SIG-M5 (cell line): ENCODE data around the gene STIMATE.

Source experiments
- DNase-seq: peaks from one replicate; lab custom pipeline; 2025; lab: John Stamatoyannopoulos, UW

STIMATE gene

DNA sequence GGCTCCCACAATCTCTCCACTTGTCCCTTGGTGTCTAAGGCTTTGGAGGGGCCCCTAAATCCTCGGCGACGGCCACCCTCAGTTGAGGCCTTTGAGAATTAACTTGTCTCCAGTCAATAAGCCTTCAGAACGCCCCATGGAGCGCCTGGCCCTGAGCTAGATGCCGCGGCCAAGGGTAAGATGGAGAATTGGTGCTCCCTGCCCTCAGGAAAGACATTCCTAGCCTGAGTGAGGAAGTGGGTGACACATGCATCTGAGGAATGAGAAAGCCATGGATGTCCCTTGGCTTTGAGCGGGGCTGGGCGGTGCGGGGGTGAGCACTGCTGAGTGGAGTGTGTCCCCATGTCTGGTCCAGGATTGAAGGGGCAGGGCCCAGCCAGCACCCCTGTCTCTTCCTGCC lies 80.1 kb downstream of the STIMATE start:
- no peak for DNase-seq

DNA sequence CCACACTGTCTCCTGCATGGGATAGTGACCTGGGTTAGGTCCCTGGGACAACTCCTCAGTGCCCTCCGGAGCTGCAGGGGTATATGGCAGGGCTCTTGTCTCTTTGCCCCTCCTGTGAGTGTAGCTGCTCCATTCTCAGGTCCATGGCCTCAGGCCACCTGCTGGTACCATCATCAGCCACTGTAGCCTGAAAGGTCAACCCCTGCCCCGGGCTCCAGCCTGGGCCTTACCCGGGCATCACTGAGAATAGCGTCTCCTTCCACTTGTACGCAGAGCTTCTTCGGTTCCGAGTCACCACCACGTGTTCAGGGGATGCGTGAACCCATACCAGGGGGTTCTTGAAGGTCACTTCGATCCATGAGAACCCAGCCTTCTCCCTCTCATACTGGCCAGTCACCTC lies 80.7 kb downstream of the STIMATE start:
- DNase-seq: no peak

DNA sequence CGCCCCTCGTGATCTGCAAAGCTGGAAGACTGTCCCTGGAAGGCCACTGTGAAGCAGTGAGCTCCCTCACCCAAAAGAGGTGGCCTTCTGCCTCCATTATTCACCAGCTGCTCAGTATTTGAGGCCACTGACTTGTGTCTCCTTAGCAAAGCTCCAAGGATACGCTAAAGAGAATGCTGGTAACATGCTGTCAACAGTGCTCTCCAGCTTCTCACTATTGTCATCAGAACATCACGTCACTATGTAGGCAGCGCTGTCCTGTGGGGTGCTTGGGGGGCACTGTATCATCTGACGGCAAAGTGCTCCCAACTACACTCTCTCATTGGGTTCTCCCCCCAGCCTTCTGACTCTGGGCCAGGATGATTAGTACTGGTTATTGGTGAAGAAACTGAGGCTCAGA lies 81.1 kb downstream of the STIMATE start:
- DNase-seq: no peak

DNA sequence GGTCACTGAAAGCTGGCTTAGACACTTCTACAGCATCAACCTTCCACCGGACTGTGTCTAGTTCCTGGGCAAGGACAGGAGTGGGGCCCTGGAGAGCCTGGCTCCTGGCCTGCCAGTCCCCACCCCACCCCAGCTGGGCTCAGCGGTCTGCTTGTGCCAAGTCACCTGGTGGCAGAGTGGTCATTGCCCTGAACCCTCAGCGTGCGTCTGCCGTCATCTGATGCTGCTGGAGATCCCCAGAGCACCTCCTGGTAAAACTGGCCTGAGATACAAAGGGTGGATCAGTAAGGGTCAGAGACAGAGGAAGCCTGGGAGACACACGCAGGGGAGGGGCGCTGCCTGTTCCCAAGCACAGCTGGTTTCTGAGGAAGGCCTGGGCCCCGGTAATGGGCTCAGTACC lies 83.5 kb downstream of the STIMATE start:
- DNase-seq: no peak

DNA sequence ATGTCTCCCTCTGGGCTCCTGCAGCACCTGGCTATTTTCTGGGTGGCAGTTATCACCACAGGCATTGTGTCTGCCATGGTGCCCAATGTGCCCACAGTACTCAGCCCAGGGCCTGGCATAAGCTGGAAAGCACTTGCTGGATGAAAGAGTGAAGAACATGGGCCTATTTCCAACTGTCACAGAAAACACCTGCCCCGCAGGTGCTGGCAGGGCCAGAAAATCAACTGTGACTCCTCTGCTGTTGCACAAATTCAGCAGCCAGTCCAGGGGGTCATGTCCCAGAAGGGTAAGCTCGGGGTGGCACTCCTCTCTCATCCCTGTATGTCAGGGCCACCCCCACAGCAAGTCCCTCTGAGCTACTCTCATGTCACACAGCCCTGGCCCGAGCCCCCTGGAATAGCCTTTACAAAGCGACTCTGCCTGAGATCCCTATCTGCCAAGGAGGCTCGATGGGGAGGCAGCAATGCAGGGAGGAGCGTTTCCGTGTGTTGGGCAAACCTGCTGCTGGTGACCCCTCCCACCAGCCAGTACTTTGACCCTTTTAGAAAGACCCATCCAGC lies 85.8 kb downstream of the STIMATE start:
- DNase-seq: no peak

DNA sequence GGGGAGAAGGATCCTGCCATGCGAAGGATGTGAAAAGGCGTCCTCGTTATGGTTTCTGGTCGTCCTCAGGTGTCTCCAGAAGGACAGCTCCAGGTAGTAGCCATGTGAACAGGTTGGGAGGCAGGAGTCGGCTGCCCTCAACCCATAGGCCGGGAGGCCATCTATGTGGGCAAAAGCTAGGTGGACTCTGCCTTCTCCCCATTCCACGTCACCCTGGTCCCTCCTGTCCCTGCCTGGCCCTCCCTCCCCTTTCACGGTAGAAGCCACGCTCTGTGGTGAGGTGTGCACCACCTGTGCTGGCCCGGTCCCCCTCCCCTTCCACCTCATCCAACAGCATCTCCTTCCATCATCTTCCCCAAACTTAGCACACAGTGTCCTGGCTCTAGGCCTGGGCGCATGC lies 86.4 kb downstream of the STIMATE start:
- DNase-seq: no peak

DNA sequence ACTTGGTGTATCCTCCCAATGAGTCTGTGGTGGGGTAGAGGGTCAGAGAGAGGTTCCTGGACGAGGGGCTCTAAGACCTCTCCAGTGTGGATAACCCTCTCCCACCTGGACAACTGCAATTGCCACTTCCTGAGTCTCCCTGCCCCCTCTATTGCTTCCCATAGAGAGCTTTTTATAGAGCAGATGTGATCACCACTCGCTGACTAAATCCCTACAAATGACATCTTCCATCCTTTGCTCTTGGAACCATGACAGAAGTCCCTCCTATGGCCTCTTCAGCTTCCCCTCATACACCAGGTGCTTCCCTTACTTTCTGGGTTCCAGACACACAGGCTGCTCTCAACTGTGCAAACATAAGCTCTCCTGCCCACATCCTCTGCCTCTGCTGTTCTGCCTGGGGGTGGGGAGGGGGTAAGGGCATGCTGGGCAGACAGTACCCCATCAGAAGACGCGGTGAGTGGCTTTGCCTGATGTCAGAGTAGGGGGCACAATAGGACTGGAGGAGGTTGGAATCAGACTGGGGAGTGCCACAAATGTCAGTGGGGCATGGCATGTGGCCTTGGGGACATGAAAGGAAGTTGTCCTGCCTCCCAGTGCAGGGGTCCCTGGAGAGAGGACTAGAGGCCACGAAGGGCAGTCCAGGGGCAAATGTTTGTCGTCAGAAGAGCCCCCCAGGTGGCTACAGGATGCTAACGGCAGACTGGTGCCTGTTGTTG lies 87.5 kb downstream of the STIMATE start:
- no peak for DNase-seq

DNA sequence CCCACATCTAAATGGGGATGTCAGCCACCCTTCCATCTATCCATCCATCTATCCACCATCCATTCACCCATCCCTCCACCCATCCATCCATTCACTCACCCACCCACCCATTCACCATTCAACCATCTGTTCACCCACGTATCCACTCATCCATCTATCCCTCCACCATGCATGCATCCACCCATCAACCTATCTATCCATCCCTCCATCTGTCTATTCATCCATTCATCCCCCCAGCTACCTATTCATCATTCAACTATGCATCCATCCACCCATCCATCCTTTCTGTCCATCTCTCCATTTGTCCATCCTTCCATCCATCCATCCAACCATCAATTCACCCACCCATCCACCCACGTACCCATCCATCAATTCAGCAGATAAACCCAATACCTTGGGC lies 88.2 kb downstream of the STIMATE start:
- no peak for DNase-seq

DNA sequence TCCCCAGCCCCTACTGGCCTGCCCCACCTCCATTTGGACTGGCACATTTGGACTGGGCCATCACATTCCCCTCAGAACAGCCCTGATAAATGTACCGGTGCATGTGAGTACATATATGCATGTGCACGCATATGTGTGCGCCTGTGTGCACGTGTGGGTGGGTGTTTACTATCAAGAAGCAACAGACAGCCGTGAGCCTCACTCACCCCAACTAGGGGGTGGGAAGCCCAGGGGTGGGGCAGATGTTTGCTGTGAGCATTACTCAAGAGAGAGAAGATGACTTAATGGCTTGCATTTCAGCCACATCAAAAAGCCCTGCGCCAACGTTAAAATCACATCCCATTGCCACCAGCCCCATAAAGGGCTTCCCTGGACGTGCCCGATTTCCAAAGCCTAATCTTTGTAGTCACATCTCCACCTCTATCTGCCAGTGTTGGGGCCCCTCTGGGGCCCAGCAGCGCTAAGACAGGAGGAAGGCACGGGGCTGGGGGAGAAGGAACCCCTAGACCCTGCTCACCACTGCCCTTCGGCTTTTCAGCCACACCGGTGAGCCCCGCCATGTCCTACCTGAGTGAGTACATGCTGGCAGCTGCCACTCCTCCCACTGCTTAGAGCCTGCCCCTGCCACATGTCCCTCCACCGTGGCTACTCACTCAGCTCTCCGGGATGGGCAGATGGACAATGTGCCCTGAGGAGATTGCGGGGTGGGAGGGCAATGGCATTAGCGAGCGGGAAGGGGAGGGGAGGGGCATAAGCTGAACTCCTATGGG lies 91.9 kb downstream of the STIMATE start:
- DNase-seq: no peak

DNA sequence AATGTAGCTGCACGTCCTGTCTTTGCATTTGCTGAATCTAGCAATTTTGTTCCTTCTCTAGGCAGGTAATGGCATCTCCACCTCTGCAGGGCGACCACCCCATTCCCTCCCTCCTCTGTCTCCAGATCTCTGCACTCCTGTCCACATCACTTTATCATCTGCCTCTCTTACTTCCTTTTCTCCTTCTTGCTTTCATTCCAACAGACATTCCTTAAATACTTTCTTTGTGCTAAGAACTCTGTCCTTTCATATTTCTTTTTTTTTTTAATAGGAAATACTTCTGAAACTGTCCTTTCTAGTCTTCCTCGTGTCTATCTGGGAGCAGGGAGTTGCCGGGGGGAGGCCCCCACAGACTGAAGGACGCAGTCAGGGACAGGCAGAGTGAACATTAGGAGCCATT lies 95.5 kb downstream of the STIMATE start:
- no peak for DNase-seq

DNA sequence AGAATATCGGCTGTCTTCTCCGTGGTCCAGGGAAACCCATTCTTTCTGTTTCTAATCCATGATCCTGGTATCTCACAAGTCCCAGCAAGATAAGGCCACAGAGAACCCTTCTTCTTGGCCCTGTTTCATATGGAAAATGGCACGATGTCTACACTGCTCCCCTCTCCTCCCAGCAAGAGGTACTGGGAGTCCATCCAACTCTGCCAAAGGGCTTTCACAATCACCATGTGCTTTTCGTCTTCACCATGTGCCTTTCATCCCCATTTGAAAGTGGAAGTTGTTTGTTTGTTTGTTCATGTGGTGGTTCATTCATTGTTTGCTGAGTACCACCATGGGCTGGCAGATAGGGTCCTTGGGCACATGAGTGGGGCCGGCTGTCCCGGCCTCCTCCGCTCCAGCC lies 97.3 kb downstream of the STIMATE start:
- DNase-seq: no peak

DNA sequence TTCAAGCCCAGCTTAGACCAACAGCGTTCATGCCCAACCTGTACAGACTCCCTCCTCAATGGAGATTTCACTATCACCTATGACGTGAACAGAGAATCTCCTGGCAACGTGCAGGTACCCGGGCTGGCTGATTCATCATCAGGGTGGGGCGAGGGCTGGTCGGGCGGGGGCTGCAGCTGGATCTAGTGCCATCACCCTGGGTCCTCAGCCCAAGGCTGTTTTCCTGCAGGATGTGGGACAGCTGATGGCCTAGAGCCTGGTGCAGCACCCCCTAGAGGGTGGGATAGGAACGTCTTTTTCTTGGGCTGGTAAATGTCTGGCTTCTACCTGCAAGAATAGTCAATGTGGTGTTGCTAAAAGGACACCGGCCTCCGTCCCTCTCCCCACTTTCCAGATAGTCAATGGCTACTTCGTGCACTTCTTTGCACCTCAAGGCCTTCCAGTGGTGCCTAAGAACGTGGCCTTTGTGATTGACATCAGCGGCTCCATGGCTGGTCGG lies 98.3 kb downstream of the STIMATE start:
- DNase-seq: no peak

DNA sequence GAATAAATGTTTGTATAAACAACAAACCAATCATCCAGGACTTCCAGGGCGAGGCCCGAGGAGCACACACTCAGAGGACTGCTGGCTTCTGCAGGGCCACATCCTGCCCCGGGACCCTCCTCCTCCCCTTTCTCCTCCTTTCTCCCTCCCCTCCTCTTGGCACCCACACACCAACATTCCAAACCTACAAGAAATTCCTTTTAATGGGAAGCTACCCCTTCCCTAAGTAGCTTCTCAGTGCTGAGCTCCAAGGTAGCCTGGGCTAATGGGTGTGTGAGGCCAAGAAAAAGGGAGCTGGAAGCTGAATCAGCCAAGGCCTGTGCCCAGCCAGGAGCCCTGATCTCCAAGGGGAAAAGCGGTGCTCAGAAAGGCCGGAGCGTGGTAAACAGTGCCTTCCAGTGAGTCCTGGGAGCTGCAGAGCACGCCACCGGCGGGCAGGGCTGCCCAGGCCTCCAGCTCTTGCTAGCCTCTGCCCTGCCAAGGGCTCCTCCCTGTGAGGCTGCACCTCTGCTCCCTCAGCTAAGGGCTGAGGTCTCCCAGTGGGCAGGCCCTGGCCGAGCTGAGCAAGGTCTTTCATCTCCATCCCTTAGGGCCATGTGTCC lies 98.9 kb downstream of the STIMATE start:
- DNase-seq: no peak

DNA sequence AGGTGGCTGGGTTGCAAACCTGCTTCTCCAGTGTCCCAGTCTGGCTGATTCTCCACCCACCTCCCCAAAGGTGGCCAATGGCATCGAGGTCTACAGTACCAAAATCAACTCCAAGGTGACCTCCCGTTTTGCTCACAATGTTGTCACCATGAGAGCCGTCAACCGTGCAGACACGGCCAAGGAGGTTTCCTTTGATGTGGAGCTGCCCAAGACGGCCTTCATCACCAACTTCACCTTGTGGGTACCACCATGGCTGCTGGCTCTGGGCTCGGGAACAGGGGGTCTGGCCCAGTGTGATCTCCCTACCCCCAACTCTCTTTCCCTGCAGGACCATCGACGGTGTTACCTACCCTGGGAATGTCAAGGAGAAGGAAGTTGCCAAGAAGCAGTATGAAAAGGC lies 100.9 kb downstream of the STIMATE start:
- no peak for DNase-seq

DNA sequence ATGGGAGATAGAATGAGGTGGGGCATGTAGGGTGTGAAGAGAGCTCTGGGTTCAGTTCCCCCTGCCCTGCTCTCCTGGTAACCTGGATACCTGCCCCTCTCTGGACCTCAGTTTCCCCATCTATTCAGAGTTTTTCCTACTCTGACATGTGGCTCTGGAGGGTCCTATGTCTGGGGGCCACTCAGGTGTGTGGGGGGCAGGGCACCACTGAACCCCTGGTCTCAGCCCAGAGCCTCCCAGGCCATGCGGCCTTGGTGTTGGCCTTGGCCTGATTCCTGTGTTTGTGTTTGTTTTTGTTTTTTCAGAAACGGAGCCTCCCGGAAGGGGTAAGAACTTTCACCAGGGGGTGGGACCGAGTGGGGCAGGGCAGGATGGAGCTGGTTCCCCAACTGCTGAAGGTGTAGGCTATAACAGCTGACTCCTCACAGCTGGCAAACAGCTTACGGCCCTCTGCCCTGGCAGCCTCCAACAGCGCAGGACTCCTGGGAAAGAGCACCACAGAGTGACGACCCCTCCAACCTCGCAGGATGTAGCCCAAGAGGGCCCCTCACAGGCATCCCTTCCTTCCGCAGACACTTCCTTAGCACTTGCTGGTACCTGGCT lies 101.9 kb downstream of the STIMATE start:
- DNase-seq: no peak

DNA sequence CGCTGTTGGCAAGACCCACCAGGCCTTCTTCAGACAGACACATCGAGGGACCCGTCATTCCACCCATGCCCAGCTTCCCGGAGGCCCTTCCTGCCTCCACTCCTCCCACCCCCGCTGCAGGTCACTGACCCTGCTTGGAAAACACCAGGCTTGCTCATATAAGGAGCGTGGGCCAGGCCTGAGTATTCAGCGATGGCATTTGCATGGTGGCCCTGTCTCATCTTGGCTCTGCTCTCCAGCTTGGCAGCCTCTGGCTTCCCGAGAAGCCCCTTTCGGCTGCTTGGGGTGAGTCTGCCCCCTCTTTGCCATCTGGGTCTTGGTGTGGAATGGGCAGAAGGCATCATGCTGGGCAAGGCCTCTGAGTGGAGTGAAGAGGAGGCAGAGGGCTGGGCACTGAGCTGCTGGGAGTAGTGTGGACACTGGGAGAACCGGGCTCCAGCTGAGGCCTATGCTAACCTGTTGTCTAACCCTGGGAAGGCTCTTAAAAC lies 102.7 kb downstream of the STIMATE start, which contains the start of gene ITIH3:
ITIH3 (plus strand) TSS at position 185 of the 488 bp plus-strand sequence; CDS start at position 193, 8 bp downstream.
- DNase-seq: no peak

DNA sequence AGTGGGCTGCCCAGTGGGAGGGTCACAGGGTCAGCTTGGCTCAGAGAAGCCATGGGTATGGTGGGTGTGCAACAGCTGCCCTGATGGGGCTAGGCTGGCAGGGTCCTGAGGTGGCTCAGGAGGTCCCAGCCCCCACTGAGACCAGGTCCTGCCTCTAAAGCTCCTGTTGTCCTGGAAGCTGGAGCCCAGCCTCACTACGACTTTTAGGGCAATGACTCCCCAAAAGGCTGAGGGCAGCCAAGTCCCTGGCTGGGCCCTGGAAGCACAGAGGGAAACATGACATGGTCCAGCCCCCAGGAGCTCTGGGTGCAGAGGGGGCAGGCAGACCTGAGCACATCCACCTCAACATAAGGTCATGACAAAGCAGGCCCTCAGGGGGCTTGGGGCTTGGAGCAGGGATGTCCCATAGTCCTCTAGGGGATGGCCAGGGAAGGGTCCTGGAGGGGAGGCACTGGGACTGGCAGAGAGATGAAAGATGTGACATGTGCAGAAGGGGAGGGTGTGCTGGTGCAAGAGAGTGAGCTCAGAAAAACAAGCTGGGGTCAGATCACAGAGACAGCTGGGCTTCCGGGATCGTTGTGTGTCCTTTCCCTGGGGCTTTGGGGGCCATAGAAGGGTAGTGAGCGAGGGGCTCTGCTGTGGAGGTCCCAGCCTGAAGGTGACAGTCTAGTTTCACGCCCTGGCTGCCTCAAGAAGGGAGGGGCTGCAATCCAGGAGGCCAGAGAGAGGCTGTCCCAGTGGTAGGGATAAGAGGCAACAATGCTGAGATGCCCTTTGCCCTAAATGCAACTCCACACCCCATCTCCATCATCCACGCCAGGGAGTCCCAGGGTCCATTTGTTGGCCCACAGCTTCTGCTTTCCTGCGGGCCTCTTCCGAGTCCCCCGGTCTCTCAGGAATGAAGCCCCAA lies 103.4 kb downstream of the STIMATE start:
- DNase-seq: no peak

DNA sequence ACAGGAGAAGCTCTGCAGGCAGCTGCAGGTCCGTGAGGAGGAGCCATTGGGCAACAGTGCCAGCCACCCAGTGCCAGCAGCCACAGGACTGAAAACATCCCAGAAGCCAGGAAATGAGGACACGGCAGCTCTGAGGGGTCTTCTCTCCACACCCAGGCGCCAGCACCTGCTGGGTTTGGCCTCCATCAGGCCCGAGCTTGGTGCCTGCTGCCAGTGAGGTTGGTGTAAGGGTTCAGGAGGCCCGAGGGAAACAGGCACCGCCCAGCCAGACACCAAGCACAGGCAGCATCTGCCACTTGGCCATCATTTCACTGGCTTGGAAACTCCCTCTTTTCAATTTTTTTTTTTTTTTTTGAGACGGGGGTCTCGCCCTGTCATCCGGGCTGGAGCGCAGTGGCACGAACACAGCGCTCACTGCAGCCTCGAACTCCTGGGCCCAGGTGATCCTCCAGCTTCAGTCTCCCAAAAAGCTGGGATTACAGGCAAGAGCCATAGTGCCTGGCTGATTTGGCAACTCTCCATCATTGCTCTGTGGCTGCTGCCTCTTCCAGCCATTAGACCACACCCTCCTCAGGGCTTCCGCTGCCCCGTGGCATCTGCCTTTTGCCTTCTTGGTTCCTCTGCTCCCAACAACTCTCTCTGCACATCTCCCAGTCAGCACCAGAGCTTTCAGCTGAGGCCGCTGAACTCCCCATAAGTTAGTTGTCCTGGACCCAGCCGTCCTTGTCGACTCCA lies 104.2 kb downstream of the STIMATE start:
- no peak for DNase-seq

DNA sequence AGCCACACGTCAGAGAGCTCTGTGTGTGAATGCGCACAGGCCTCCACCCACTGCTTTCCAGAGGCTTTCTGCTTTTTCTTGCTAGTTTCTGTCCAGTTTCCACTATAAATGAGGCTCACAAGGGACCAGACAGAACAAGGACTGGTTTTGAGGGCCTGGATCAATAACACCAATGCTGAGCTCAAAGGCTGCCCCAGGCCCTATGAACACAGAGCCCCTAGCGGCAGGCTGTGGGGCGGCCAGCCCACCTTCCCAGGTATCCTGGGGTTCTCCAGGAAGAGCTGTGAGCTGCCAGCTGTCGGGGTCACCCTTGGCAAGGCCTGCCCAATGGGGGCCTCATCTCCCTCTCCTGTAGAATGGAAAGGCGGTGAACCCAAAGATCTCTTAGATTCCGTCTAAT lies 104.9 kb downstream of the STIMATE start:
- DNase-seq: no peak

DNA sequence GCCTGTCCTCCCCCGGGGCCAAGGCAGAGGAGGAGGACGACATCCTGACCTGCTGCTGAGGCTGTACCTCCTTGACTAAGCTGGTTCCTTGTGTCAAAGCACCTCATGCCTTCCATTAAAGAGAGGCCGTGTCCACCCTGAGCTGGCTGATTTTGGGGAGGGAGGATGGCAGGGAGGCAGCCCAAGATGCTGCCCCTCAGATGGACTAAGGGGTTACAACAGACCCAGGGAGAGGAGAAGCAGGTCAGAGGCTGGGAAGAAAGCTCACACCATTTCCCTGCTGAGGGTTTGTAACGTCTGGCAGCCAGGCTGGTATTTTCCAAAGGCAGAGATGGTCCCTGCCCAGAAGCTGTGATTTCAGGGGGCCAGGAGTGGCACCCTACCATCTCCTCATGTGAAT lies 105.4 kb downstream of the STIMATE start:
- DNase-seq: no peak
